ENCODE results near the gene PIBF1.
"Not testable (repeated sequence)": the region's sequence is repeated elsewhere in the genome, so short reads cannot be mapped to it uniquely, and the experiment has no call there.

Gene PIBF1

DNA sequence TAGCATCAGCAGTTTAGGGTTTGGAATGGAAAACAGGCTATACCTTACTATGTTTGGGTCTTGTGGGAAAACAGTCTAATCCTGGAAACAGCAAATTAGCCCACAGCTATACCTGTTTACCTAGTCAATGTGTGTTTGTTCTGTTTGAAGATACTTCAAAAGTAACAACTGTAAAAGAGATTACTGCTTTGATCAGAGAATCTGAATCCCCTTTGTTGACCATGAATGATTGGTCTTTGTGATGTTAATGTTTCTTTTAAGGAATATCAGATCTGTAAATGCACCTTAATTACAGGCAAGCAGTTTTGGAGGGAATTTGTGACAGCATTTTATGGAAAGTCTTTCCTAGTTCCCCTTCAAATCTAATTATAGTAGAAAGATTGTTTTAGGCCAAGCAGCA is 256.1 kb downstream of the PIBF1 start:
- Histone ChIP-seq H3K36me3 (ENCODE audit: control insufficient read depth, insufficient read depth, low read length) (no peaks in the 10 kb centered on the region), H3K9ac (ENCODE audit: low read depth, low read length) (no peak overlapping the region), H3K27me3 (ENCODE audit: control insufficient read depth, insufficient read depth, low read length) (peaks cover 5% of the 10 kb centered on the region), H3K9me3 (ENCODE audit: control insufficient read depth, insufficient read depth, low read length) (no peaks in the 10 kb centered on the region), H3K4me1 (ENCODE audit: control insufficient read depth, insufficient read depth, low read length) (peaks cover 13% of the 10 kb centered on the region), H3K4me3 (ENCODE audit: low read depth, low read length) (no peak overlapping the region)

DNA sequence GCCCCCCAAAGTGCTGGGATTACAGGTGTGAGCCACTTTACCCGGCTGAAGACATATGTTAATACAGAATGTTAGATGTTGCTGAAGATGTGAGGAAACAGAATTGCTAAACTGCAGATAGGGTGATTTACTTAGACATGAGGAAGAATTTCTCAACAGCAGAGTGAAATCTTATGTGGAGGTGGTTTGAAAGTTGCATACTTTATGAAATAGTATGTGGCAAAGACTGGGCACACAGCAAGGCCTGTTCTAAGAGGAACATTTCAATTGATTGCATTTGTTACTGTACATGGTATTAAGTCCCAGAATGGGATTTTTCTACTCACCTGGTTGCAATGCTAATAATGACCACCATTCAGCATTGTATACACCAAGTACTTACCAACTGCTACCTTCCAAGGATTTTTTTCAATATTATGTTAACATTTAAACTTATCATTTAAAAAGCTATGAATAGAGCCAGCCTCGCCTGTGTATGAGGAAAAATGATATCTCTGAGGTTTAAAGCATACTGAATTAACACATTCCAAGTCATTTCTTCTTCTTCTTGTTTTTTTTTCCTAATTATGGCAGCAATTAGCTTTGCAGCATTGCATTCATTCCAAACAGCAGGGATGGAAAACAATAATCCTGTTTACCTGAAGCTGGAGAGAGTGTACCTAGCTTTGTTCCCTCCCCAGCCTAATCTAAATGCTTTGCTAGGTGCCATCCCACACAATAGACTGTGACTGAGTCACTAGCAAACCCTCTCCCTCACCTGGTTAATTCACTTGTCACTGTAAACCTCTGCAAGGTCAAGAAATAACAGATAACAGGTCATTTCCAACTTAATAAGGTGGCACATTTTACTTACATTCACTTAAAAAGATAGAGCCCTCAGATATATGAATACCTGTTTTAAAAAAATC is 257.5 kb downstream of the PIBF1 start:
- Histone ChIP-seq H3K4me3 (ENCODE audit: low read depth, low read length) (no peak overlapping the region), H3K27me3 (ENCODE audit: control insufficient read depth, insufficient read depth, low read length) (peaks cover 5% of the 10 kb centered on the region), H3K9me3 (ENCODE audit: control insufficient read depth, insufficient read depth, low read length) (no peaks in the 10 kb centered on the region), H3K9ac (ENCODE audit: low read depth, low read length) (no peak overlapping the region), H3K4me1 (ENCODE audit: control insufficient read depth, insufficient read depth, low read length) (peaks cover 13% of the 10 kb centered on the region), H3K36me3 (ENCODE audit: control insufficient read depth, insufficient read depth, low read length) (no peaks in the 10 kb centered on the region)

GRCh38 chr13:73040484-73040883 is 258.6 kb downstream of the PIBF1 start:
- no peaks in the 10 kb centered on the region for H3K9me3 ChIP-seq (ENCODE audit: control insufficient read depth, insufficient read depth, low read length)
- H3K27me3 ChIP-seq (ENCODE audit: control insufficient read depth, insufficient read depth, low read length) = peaks cover 5% of the 10 kb centered on the region
- peaks cover 9% of the 10 kb centered on the region for H3K4me1 ChIP-seq (ENCODE audit: control insufficient read depth, insufficient read depth, low read length)
- no peaks in the 10 kb centered on the region for H3K36me3 ChIP-seq (ENCODE audit: control insufficient read depth, insufficient read depth, low read length)
- no peak overlapping the region for H3K4me3 ChIP-seq (ENCODE audit: low read depth, low read length)
- no peak overlapping the region for H3K9ac ChIP-seq (ENCODE audit: low read depth, low read length)

GRCh38 chr13:73040968-73041596 is 259.1 kb downstream of the PIBF1 start:
- H3K9ac ChIP-seq (ENCODE audit: low read depth, low read length) = no peak overlapping the region
- no peaks in the 10 kb centered on the region for H3K36me3 ChIP-seq (ENCODE audit: control insufficient read depth, insufficient read depth, low read length)
- H3K4me3 ChIP-seq (ENCODE audit: low read depth, low read length) = no peak overlapping the region
- peaks cover 5% of the 10 kb centered on the region for H3K27me3 ChIP-seq (ENCODE audit: control insufficient read depth, insufficient read depth, low read length)
- H3K9me3 ChIP-seq (ENCODE audit: control insufficient read depth, insufficient read depth, low read length) = no peaks in the 10 kb centered on the region
- peaks cover 9% of the 10 kb centered on the region for H3K4me1 ChIP-seq (ENCODE audit: control insufficient read depth, insufficient read depth, low read length)

- no peak overlapping the region for H3K9ac ChIP-seq (ENCODE audit: low read depth, low read length)
- H3K36me3 ChIP-seq (ENCODE audit: control insufficient read depth, insufficient read depth, low read length) = no peaks in the 10 kb centered on the region
- peaks cover 6% of the 10 kb centered on the region for H3K4me1 ChIP-seq (ENCODE audit: control insufficient read depth, insufficient read depth, low read length)
- no peaks in the 10 kb centered on the region for H3K27me3 ChIP-seq (ENCODE audit: control insufficient read depth, insufficient read depth, low read length)
- H3K9me3 ChIP-seq (ENCODE audit: control insufficient read depth, insufficient read depth, low read length) = no peaks in the 10 kb centered on the region
- no peak overlapping the region for H3K4me3 ChIP-seq (ENCODE audit: low read depth, low read length)
These were observed 263.1 kb downstream of the PIBF1 start for GRCh38 chr13:73045031-73045430.

DNA sequence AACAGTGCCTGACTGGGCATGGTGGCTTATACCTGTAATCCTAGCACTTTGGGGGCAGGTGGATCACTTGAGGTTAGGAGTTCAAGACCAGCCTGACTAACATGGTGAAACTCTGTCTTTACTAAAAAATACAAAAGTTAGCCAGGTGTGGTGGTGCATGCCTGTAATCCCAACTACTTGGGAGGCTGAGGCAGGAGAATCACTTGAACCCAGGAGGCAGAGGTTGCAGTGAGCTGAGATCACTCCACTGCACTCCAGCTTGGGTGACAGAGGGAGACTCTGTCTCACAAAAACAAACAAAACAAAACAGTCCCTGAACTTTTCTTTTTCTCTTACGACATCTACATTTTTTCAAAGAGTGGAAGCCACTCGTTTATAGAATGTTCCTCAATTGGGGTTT is 266.7 kb downstream of the PIBF1 start:
- not testable (repeated sequence) for H3K9ac ChIP-seq (ENCODE audit: low read depth, low read length); H3K36me3 ChIP-seq (ENCODE audit: control insufficient read depth, insufficient read depth, low read length); H3K4me1 ChIP-seq (ENCODE audit: control insufficient read depth, insufficient read depth, low read length); H3K9me3 ChIP-seq (ENCODE audit: control insufficient read depth, insufficient read depth, low read length); H3K27me3 ChIP-seq (ENCODE audit: control insufficient read depth, insufficient read depth, low read length); H3K4me3 ChIP-seq (ENCODE audit: low read depth, low read length)

- Histone ChIP-seq H3K27me3 (ENCODE audit: control insufficient read depth, insufficient read depth, low read length) (peaks cover 23% of the 10 kb centered on the region), H3K9me3 (ENCODE audit: control insufficient read depth, insufficient read depth, low read length) (no peaks in the 10 kb centered on the region), H3K9ac (ENCODE audit: low read depth, low read length) (no peak overlapping the region), H3K36me3 (ENCODE audit: control insufficient read depth, insufficient read depth, low read length) (no peaks in the 10 kb centered on the region), H3K4me3 (ENCODE audit: low read depth, low read length) (no peak overlapping the region), H3K4me1 (ENCODE audit: control insufficient read depth, insufficient read depth, low read length) (peaks cover 5% of the 10 kb centered on the region)
These were observed 272.8 kb downstream of the PIBF1 start for GRCh38 chr13:73054712-73055111.

GRCh38 chr13:73055813-73056564 is 274.1 kb downstream of the PIBF1 start:
- H3K27me3 ChIP-seq (ENCODE audit: control insufficient read depth, insufficient read depth, low read length) = peaks cover 35% of the 10 kb centered on the region
- H3K9ac ChIP-seq (ENCODE audit: low read depth, low read length) = no peak overlapping the region
- H3K36me3 ChIP-seq (ENCODE audit: control insufficient read depth, insufficient read depth, low read length) = no peaks in the 10 kb centered on the region
- H3K9me3 ChIP-seq (ENCODE audit: control insufficient read depth, insufficient read depth, low read length) = no peaks in the 10 kb centered on the region
- no peak overlapping the region for H3K4me3 ChIP-seq (ENCODE audit: low read depth, low read length)
- peaks cover 9% of the 10 kb centered on the region for H3K4me1 ChIP-seq (ENCODE audit: control insufficient read depth, insufficient read depth, low read length)

- Histone ChIP-seq H3K4me1 (ENCODE audit: control insufficient read depth, insufficient read depth, low read length) (peaks cover 9% of the 10 kb centered on the region), H3K36me3 (ENCODE audit: control insufficient read depth, insufficient read depth, low read length) (no peaks in the 10 kb centered on the region), H3K27me3 (ENCODE audit: control insufficient read depth, insufficient read depth, low read length) (peaks cover 41% of the 10 kb centered on the region), H3K9me3 (ENCODE audit: control insufficient read depth, insufficient read depth, low read length) (no peaks in the 10 kb centered on the region), H3K9ac (ENCODE audit: low read depth, low read length) (no peak overlapping the region), H3K4me3 (ENCODE audit: low read depth, low read length) (no peak overlapping the region)
These were observed 274.6 kb downstream of the PIBF1 start for GRCh38 chr13:73056565-73056962.

DNA sequence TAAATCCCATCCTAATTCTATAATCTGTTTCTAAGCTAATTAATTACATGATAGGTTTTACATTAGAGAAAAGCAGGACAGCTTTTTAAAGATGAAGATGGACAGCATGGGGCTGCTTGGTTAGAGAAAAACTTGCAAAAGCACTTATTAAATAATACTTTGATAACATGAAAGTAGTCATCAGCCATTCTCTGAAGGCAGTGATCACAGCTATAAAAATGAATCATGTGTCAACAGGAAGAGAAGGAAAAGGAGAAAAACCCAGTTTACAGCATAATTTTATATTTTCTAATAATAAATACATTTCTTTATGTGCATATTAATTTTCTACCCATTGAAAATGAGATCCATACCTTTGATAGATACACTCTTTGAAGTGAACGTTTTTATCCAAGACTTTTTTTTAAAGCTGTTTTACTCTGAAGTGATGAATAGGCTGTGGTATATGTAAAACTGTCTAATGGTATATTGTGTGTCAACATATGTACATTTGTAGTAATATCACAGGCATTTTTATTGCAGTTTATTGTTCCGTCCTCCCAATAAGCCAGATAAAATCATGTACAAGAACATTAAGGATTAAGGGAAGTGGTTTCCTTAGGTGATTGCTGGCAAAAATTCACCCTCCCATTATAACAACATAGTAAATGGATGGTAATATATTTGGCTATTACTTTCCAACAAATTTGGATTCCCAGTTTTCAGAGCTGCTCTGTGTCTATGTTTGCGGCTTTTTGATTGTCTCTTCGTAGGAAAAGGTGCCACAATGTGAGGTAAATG is 275.5 kb downstream of the PIBF1 start:
- Histone ChIP-seq H3K4me3 (ENCODE audit: low read depth, low read length) (no peak overlapping the region), H3K27me3 (ENCODE audit: control insufficient read depth, insufficient read depth, low read length) (peaks cover 50% of the 10 kb centered on the region), H3K9ac (ENCODE audit: low read depth, low read length) (no peak overlapping the region), H3K4me1 (ENCODE audit: control insufficient read depth, insufficient read depth, low read length) (peaks cover 16% of the 10 kb centered on the region), H3K9me3 (ENCODE audit: control insufficient read depth, insufficient read depth, low read length) (no peaks in the 10 kb centered on the region), H3K36me3 (ENCODE audit: control insufficient read depth, insufficient read depth, low read length) (no peaks in the 10 kb centered on the region)

DNA sequence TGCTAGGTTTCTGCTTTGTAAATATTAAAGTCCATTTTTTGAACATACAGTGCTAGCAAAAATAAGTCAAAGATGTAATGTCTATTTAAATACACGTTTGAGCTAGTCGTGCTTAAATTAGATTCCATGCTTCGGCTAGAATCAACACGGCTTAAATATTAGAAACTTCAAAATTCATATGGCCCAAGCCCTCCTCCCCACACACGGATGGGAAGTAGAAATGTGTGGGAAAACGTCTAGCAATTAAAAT is 276.1 kb downstream of the PIBF1 start:
- no peak overlapping the region for H3K9ac ChIP-seq (ENCODE audit: low read depth, low read length)
- H3K9me3 ChIP-seq (ENCODE audit: control insufficient read depth, insufficient read depth, low read length) = no peaks in the 10 kb centered on the region
- H3K27me3 ChIP-seq (ENCODE audit: control insufficient read depth, insufficient read depth, low read length) = peaks cover 53% of the 10 kb centered on the region
- H3K4me1 ChIP-seq (ENCODE audit: control insufficient read depth, insufficient read depth, low read length) = peaks cover 16% of the 10 kb centered on the region
- no peaks in the 10 kb centered on the region for H3K36me3 ChIP-seq (ENCODE audit: control insufficient read depth, insufficient read depth, low read length)
- peak overlapping the region; percentile 68 for H3K4me3 ChIP-seq (ENCODE audit: low read depth, low read length)
